NCI-H128 (cell line): ENCODE measurements around the gene KLHL28.

Experiments
- DNase-seq: peaks from one replicate; lab custom pipeline; 2025; ENCODE audit not compliant: unreplicated experiment; lab: John Stamatoyannopoulos, UW

The KLHL28 gene

DNA sequence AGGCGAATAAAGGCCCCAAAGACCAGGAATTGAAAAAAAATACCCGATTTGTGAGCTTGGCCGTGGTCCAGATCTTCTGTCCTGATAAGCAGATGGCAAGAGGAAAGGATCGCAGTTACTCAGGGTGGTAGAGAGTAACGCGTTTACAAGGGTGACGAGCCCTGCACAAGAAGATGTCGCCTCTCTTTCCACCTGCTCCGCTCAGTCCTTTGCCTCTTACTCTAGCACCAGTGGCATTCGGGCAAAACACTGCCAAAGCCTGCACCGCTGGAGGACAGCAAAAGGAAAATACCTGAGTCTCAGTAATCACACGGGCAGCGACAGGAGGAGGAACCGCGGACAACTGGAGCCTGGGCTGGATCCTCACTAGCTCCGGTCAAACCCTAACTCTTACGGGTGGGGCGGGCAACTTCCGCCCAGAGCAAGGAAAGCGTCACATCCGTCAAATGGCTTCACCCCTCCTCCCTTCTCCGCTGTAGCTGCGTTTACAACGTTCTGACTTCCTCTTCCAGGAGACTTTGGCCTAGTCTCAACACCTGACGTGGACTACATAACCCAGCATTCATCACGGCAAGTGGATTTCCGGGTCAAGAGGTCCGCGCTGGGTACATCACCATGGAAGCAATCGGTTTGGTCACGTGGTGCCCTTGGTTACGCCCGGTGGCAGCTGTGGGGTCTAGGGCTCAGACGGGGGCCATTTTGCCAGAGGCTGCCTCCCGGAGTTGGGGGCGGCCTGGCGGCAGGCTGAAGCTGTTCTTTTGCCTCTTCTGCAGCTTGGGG lies at the start of gene KLHL28, which contains the start of gene TOGARAM1:
Gene KLHL28 (minus strand): TSS at position 394 of the 780 bp plus-strand sequence. CDS start 16,019 bp downstream, outside the sequence.
Gene TOGARAM1 (plus strand): TSS at position 637 of the 780 bp plus-strand sequence. CDS start 232 bp downstream, outside the sequence.
- DNase-seq: peak; percentile 90

DNA sequence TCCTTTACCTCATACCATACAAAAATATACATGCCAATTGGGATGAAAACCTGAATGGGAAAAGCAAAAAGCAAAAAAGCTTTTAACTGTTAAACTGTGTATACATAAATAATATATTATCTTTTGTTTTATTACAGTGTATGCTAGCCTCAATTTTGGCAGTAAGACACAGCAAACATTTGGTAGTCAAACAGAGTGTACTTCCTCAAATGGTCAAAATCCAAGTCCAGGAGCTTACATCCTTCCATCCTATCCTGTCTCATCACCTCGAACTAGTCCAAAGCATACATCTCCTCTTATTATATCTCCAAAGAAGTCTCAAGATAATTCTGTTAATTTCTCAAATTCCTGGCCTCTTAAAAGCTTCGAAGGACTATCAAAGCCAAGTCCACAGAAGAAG lies 42.2 kb upstream of the KLHL28 start:
- DNase-seq: no peak

DNA sequence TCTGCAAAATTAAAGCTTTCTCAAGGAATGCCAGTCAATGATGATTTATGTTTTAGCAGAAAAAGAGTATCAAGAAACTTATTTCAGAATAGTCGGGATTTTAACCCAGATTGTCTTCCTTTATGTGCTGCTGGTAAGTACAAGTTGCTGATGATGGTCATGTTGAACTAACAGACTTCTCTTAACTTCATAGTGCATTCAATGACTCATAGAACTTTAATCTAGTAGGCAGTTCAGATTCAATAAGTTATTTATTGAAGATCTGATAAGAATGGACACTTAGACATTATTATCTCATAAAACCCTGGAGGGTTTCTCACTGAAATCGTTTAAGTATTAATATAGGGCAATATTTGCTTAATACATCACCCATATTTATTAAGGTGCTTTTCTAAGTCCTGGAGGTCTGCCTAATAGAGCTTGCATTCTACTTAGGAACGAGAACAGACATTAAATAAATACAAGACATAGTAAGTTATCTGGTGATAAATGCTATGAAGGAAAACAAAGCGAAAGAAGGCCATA lies 34.1 kb upstream of the KLHL28 start:
- no peak for DNase-seq

GRCh38 chr14:44995196-44995595 lies 33.4 kb upstream of the KLHL28 start:
- DNase-seq: no peak

DNA sequence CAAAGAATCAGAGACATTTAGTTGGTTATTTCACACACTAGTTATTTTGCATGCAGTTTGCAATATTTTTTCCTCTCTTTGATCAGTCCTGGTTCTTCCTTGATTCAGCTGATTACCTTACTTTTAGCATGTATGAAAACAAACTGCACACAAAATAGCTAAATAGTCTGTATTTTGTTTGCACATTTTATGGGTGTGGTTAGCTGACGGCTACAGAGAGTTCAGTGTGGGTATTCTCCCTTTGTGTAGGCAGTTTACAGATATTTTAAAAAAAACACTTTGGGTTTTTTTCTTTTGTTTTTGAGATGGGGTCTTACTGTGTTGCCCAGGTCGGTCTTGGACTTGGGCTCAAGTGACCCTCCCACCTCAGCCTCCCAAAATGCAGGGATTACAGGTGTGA lies 28.8 kb upstream of the KLHL28 start:
- DNase-seq: no peak

DNA sequence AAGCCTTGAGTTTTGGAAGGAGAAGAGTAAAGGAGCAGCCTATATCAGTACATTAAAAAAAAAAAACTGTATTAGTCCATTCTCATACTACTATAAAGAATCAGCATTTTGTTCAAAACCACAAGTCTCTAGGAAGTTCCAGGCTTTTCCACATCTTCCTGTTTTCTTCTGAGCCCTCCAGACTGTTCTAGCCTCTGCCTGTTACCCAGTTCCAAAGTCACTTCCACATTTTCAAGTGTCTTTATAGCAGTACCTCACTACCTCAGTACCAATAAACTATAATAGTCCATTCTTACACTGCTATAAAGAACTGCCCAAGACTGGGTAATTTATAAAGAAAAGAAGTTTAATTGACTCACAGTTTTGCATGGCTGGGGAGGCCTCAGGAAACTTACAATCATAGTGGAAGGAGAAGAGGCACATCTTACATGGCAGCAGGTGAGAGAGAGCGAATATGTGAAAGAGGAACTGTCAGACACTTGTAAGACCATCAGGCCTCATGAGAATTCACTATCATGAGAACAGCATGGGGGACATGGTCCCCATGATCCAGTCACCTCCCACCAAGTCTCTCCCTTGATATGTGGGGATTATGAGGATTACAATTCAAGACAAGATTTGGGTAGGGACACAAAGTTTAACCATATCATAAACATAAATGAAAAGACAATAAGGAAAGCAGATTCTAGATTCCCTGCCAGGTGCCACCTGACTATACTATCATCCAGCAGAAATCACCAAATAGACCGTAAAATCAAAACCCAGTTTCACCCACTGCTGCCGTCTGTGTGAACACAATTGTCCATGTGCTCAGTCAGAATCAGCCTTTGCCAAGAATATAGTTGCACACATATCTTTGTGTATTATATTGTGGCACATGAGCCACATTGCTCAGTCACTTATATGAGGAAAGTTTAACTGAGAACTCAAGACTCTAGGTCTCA lies 28.0 kb upstream of the KLHL28 start:
- DNase-seq: no peak

DNA sequence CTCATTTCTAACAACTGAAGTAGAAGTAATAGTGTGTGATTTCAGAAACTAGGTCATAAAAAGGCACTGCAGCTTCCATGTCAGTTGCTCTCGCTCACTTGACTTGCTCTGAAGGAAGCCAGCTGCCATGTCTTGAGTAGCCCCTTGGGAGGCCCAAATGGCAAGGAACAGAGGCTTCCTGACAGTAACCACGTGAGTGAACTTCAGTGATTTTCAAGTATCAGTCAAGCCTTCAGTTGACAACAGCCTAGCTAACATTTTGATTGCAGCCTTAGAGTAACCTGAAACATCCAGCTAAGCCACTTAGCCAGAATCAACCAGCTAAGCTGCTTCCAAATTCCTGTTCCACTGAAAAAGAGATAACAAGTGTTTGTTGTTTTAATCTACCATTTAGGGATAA lies 26.9 kb upstream of the KLHL28 start:
- peak; percentile 9 for DNase-seq

GRCh38 chr14:44982594-44982993 lies 20.8 kb upstream of the KLHL28 start:
- no peak for DNase-seq

GRCh38 chr14:44981198-44981597 lies 19.5 kb upstream of the KLHL28 start:
- no peak for DNase-seq

DNA sequence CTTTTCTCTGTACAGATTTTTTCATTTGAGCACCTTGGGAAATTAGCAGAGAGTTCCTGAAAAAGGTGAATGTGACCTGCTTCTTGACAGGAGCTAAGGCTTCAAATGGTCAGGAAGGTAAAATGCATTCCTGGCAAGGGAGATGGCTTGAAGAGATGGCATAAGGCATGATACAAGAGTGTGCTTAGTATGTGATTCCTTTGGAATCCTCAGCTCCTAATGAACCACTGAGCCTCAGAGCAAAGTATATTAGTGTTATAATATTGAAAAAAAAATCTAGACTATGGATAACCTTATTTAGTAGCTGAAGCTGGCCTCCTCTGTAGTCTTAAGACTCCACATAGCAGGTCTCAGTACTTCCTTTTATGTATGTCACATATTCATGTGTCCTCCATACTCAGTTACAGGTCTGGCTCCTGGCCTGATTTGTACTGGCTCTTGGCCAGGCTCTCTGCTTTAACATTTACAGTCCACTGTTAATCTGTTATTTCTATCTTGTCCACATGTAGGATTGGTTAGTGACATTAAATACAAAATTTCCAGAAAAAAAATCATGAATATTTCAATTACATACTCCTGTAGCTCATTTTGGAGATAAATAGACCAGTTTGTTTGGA lies 18.1 kb upstream of the KLHL28 start:
- no peak for DNase-seq

- no peak for DNase-seq
These were observed 17.5 kb upstream of the KLHL28 start for GRCh38 chr14:44979273-44979672.

- no peak for DNase-seq
These were observed 9.7 kb upstream of the KLHL28 start for GRCh38 chr14:44971459-44971858.

GRCh38 chr14:44970907-44971306 lies 9.2 kb upstream of the KLHL28 start:
- no peak for DNase-seq

- DNase-seq: no peak
These were observed 7.0 kb upstream of the KLHL28 start for GRCh38 chr14:44968714-44969113.

DNA sequence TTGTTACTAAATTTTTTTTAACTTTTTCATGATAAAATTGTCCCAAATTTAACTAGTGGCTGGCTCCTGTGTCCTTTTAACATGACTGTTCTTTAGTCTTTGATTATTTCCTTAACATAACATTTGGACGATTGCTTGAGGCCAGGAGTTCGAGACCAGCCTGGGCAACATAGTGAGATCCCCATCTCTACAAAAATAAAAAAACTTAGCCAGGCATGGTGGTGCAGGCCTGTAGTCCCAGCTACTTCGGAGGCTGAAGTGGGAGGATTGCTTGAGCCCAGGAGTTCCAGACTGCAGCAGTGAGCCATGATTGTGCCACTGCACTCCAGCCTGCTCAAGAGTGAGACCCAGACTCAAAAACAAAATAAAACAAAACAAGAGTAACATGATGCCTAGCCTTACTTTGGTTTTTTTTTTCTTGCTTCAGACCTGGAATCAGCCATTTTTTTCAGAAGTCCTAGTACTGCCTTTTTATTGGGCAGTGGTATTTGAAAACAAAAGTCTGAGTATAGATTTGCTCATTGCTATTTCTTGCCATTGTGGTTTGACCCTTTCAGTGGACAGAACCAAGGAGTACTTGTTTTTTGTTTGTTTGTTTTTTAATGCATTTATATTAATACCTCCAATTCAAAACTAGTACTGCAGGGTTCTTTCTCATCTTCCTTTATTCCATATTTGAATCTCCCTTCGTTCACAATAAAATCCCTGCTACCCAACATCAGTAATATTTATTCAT lies 5.0 kb upstream of the KLHL28 start:
- no peak for DNase-seq

- no peak for DNase-seq
These were observed 2.1 kb upstream of the KLHL28 start for GRCh38 chr14:44963775-44964380.

DNA sequence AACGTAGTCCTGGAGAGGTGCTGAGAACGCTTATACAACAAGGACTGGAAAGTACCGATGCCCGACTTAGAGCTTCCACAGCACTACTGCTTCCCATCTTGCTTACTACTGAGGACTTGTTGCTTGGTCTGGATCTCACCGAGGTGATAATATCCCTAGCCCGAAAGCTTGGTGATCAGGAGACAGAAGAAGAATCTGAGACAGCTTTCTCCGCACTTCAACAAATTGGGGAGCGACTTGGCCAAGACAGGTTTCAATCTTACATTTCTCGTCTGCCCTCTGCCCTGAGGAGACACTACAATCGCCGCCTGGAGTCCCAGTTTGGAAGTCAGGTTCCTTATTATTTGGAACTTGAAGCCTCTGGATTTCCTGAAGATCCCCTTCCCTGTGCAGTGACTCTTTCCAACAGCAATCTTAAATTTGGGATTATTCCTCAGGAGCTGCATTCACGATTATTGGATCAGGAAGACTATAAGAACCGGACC lies 1.3 kb upstream of the KLHL28 start:
- no peak for DNase-seq

- DNase-seq: no peak
These were observed 742 bp upstream of the KLHL28 start for GRCh38 chr14:44962334-44963043.

DNA sequence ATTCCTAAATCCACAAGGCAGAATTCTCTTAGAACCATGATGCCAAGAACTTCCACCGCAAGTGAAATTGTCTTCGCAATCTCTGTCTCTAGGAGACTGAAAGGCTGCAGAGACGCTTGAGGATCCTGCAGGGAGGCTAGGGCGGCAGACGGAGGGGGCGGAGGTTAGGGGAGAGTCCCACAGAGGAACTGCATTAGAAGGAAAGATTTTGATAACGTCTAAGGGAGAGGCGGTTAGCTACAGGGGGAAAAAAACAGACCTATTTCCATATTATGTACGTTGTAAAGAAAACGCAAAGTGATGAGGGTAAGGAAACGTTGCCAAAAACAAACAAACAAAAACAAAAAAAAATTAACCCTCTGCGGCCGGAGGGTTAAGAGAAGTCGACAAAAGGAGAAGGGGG lies 595 bp downstream of the KLHL28 start:
- DNase-seq: peak; percentile 15
